ENCODE measurements around the gene PHF14.

GRCh38 chr7:10931161-10931560 is 42.5 kb upstream of the PHF14 start:
- TF ChIP-seq CTCF (IDR thresholded peaks at IDR 0.05), result no peak
- no peak for TF ChIP-seq ZFX (IDR thresholded peaks at IDR 0.05; ENCODE audit: borderline replicate concordance)

All from 22Rv1 (cell line).